H9 (cell line): ENCODE results near the gene PAK5. TPM values are rescaled to one million over a fixed set of nuclear protein-coding genes. Genes with fewer than 3 reads are reported as not detected.

Experiments
- DNase-seq: peaks from one replicate; pipeline ENCODE4 v3.0.0-alpha.2; 2017
- H2AFZ ChIP-seq: one replicate; pipeline ENCODE4 v1.6.1; 2013; ENCODE audit warnings: mild to moderate bottlenecking, low read length, control low read depth, moderate library complexity
- H2AK5ac ChIP-seq: 2 replicates; pipeline ENCODE4 v1.6.1; 2013; ENCODE audit warnings: low read length, control low read depth, mixed read lengths; ENCODE audit not compliant: insufficient read length
- H2BK120ac ChIP-seq: one replicate; pipeline ENCODE4 v1.6.1; 2013; ENCODE audit warnings: low read depth, mild to moderate bottlenecking, low read length, control low read depth, inconsistent platforms; ENCODE audit not compliant: poor library complexity, severe bottlenecking
- H2BK12ac ChIP-seq: 2 replicates; pipeline ENCODE4 v1.6.1; 2013; ENCODE audit warnings: low read length, control low read depth, mixed read lengths, low read depth; ENCODE audit not compliant: insufficient read length
- H2BK15ac ChIP-seq: 2 replicates; pipeline ENCODE4 v1.6.1; 2013; ENCODE audit warnings: low read depth, low read length, control low read depth
- H2BK20ac ChIP-seq: one replicate; pipeline ENCODE4 v1.6.1; 2013; ENCODE audit warnings: low read depth, mild to moderate bottlenecking, low read length, control low read depth, inconsistent platforms; ENCODE audit not compliant: poor library complexity, severe bottlenecking
- H2BK5ac ChIP-seq: 2 replicates; pipeline ENCODE4 v1.6.1; 2013; ENCODE audit warnings: low read length, control low read depth, mixed read lengths; ENCODE audit not compliant: insufficient read length
- H3K14ac ChIP-seq: 2 replicates; pipeline ENCODE4 v1.6.1; 2013; ENCODE audit warnings: low read length, control low read depth; ENCODE audit not compliant: insufficient read depth
- H3K18ac ChIP-seq: 2 replicates; pipeline ENCODE4 v1.6.1; 2013; ENCODE audit warnings: low read depth, mild to moderate bottlenecking, mixed read lengths, low read length, control low read depth; ENCODE audit not compliant: insufficient read length
- H3K23ac ChIP-seq: 2 replicates; pipeline ENCODE4 v1.6.1; 2013; ENCODE audit warnings: low read length, control low read depth, mixed read lengths, low read depth; ENCODE audit not compliant: insufficient read length
- H3K23me2 ChIP-seq: 2 replicates; pipeline ENCODE4 v1.6.1; 2013; ENCODE audit warnings: low read depth, mild to moderate bottlenecking, mixed read lengths, low read length, control low read depth; ENCODE audit not compliant: insufficient read length, poor library complexity, severe bottlenecking
- H3K27ac ChIP-seq: 2 replicates; pipeline ENCODE4 v1.5.1; 2013; ENCODE audit warnings: low read length, control low read depth, mixed read lengths, low read depth; ENCODE audit not compliant: insufficient read length
- H3K27me3 ChIP-seq: 2 replicates; pipeline ENCODE4 v1.6.1; 2013; ENCODE audit warnings: low read length, control low read depth, inconsistent platforms; ENCODE audit not compliant: insufficient read depth
- H3K4ac ChIP-seq: 2 replicates; pipeline ENCODE4 v1.6.1; 2013; ENCODE audit warnings: low read depth, mild to moderate bottlenecking, control low read depth, inconsistent platforms, low read length, moderate library complexity
- H3K4me1 ChIP-seq: 2 replicates; pipeline ENCODE4 v1.6.1; 2013; ENCODE audit warnings: low read length, control low read depth, inconsistent platforms; ENCODE audit not compliant: insufficient read depth
- H3K4me2 ChIP-seq: 2 replicates; pipeline ENCODE4 v1.6.1; 2013; ENCODE audit warnings: low read length, control low read depth, mixed read lengths; ENCODE audit not compliant: insufficient read length, insufficient read depth
- H3K56ac ChIP-seq: 2 replicates; pipeline ENCODE4 v1.6.1; 2013; ENCODE audit warnings: low read depth, mild to moderate bottlenecking, mixed read lengths, low read length, control low read depth; ENCODE audit not compliant: insufficient read length
- H3K79me1 ChIP-seq: 2 replicates; pipeline ENCODE4 v1.6.1; 2013; ENCODE audit warnings: low read depth, mild to moderate bottlenecking, moderate library complexity, low read length, control low read depth, inconsistent platforms; ENCODE audit not compliant: insufficient read depth, poor library complexity, severe bottlenecking
- H3K79me2 ChIP-seq: 2 replicates; pipeline ENCODE4 v1.6.1; 2013; ENCODE audit warnings: low read length, control low read depth, inconsistent platforms; ENCODE audit not compliant: insufficient read depth
- H3K9ac ChIP-seq: 2 replicates; pipeline ENCODE4 v1.6.1; 2013; ENCODE audit warnings: low read length, control low read depth, mixed read lengths; ENCODE audit not compliant: insufficient read length; ENCODE audit errors: extremely low read depth
- H3K9me3 ChIP-seq: one replicate; pipeline ENCODE4 v1.6.1; 2013; ENCODE audit warnings: low read depth, low read length, inconsistent platforms; ENCODE audit not compliant: control insufficient read depth
- H3T11ph ChIP-seq: one replicate; pipeline ENCODE4 v1.6.1; 2013; ENCODE audit warnings: mild to moderate bottlenecking, low read length, control low read depth, inconsistent platforms
- H4K20me1 ChIP-seq: one replicate; pipeline ENCODE4 v1.6.1; 2013; ENCODE audit not compliant: control insufficient read depth, insufficient read length, insufficient read depth
- H4K5ac ChIP-seq: 2 replicates; pipeline ENCODE4 v1.6.1; 2013; ENCODE audit warnings: low read depth, mild to moderate bottlenecking, mixed read lengths, low read length, control low read depth; ENCODE audit not compliant: insufficient read length
- H4K8ac ChIP-seq: replicated peaks from 2 replicates; pipeline ENCODE4 v1.6.1; 2013; ENCODE audit warnings: low read length, control low read depth, mixed read lengths, low read depth; ENCODE audit not compliant: insufficient read length
- H4K91ac ChIP-seq: 2 replicates; pipeline ENCODE4 v1.6.1; 2013; ENCODE audit warnings: low read depth, mild to moderate bottlenecking, moderate library complexity, mixed read lengths, low read length, control low read depth; ENCODE audit not compliant: insufficient read length
- H3K27ac Mint-ChIP-seq, 3 experiments: 2 replicates in 2 of 3; 3 replicates in 1 of 3; pipeline ENCODE4 v1.8.0; 2020 to 2021; ENCODE audit warnings: mixed read lengths in 3 of 3, mild to moderate bottlenecking in 1 of 3, moderate library complexity in 1 of 3
- H3K27me3 Mint-ChIP-seq: 2 replicates; pipeline ENCODE4 v1.8.0; 2021; ENCODE audit warnings: low read depth, mild to moderate bottlenecking, moderate library complexity, mixed read lengths
- H3K36me3 Mint-ChIP-seq, 3 experiments: 2 replicates in 2 of 3; 3 replicates in 1 of 3; pipeline ENCODE4 v1.8.0; 2020 to 2021; ENCODE audit warnings: low read depth in 3 of 3, mixed read lengths in 3 of 3; ENCODE audit not compliant: insufficient read depth in 1 of 3
- H3K4me1 Mint-ChIP-seq, 2 experiments: 2 replicates each; pipeline ENCODE4 v1.8.0; 2020; ENCODE audit warnings: mixed read lengths in 2 of 2
- H3K4me3 Mint-ChIP-seq, 2 experiments: 2 replicates in 1 of 2; 3 replicates in 1 of 2; pipeline ENCODE4 v1.8.0; 2020 to 2021; ENCODE audit warnings: mild to moderate bottlenecking in 2 of 2, mixed read lengths in 2 of 2, moderate library complexity in 1 of 2
- H3K9me3 Mint-ChIP-seq, 2 experiments: 2 replicates in 1 of 2; 3 replicates in 1 of 2; pipeline ENCODE4 v1.8.0; 2020; ENCODE audit warnings: mild to moderate bottlenecking in 2 of 2, mixed read lengths in 2 of 2, moderate library complexity in 1 of 2
- CTCF ChIP-seq: fragments of 200-600 bp; sonication (generic); conservative IDR thresholded peaks from 3 replicates; pipeline ENCODE4 v1.8.0; 2021; ENCODE audit warnings: antibody characterized with exemption, mild to moderate bottlenecking
- total RNA-seq: library from RNA; stranded (reverse); gene quantifications from 2 replicates; pipeline ENCODE4 v1.2.1, GENCODE V29; 2021

PAK5 gene
- total RNA-seq, 1 experiment from 2014 or later: 0.20 TPM

- H3K4me3 Mint-ChIP-seq: no peak overlapping the region
- Histone ChIP-seq H3K4me2 (no peak overlapping the region), H3K79me1 (no peaks in the 10 kb centered on the region), H3K4ac (no peak overlapping the region), H3K27ac (no peak overlapping the region), H2BK120ac (no peak overlapping the region), H2BK5ac (no peak overlapping the region), H3K9me3 (no peaks in the 10 kb centered on the region), H3K23ac (no peak overlapping the region), H2BK15ac (no peak overlapping the region), H2BK12ac (no peak overlapping the region), H4K8ac (no peak overlapping the region), H2BK20ac (no peak overlapping the region), H2AK5ac (no peak overlapping the region), H3K18ac (no peak overlapping the region), H3K27me3 (no peaks in the 10 kb centered on the region), H4K5ac (no peak overlapping the region), H3K4me1 (no peaks in the 10 kb centered on the region), H2AFZ (no peak overlapping the region), H3K14ac (no peak overlapping the region), H3K79me2 (no peaks in the 10 kb centered on the region), H3K56ac (no peak overlapping the region), H3K23me2 (no peaks in the 10 kb centered on the region), H3K9ac (no peak overlapping the region), H4K20me1 (no peaks in the 10 kb centered on the region), H4K91ac (no peak overlapping the region), H3T11ph (no peak overlapping the region)
- H3K9me3 Mint-ChIP-seq: no peaks in the 10 kb centered on the region; a peak in 1 of 5 replicates
- DNase-seq: peak; percentile 44
- H3K36me3 Mint-ChIP-seq: no peaks in the 10 kb centered on the region
- H3K27me3 Mint-ChIP-seq: no peaks in the 10 kb centered on the region; the same call in 1 of the 2 replicates
- TF ChIP-seq CTCF: no peak
- H3K4me1 Mint-ChIP-seq: peaks cover 7 to 14% of the 10 kb centered on the region in 2 experiments
- peak overlapping the region in 2 of 3 experiments; percentile 74 to 87; a peak in 3 of 7 replicates for H3K27ac Mint-ChIP-seq
These were observed 9.0 kb downstream of the PAK5 start for GRCh38 chr20:9829835-9830234.
